Panc1 (cell line): Measurements from ENCODE around the gene HDAC11.

Experiments
- POLR2AphosphoS5 ChIP-seq: IDR thresholded peaks from 2 replicates; pipeline ENCODE4 v1.6.1; 2012; ENCODE audit warnings: mild to moderate bottlenecking, low read depth, low read length, moderate library complexity
- SIN3A ChIP-seq: IDR thresholded peaks from 2 replicates; pipeline ENCODE4 v1.6.1; 2012; ENCODE audit warnings: low read depth, mild to moderate bottlenecking, low read length, moderate library complexity, borderline replicate concordance; ENCODE audit not compliant: insufficient read depth
- TF ChIP-seq, protein P1 (sequence below): fragments of 450-650 bp; IDR thresholded peaks from 2 replicates; pipeline ENCODE4 v1.5.1; 2017; ENCODE audit warnings: mild to moderate bottlenecking
- TF ChIP-seq, protein P2 (sequence below), 2 experiments: IDR thresholded peaks; 2 replicates each; pipeline ENCODE4 v1.6.1; 2011 to 2012; ENCODE audit warnings: low read depth in 2 of 2, control low read depth in 1 of 2, low read length in 1 of 2, mild to moderate bottlenecking in 1 of 2, moderate library complexity in 1 of 2; ENCODE audit not compliant: insufficient read depth in 1 of 2

DNA sequence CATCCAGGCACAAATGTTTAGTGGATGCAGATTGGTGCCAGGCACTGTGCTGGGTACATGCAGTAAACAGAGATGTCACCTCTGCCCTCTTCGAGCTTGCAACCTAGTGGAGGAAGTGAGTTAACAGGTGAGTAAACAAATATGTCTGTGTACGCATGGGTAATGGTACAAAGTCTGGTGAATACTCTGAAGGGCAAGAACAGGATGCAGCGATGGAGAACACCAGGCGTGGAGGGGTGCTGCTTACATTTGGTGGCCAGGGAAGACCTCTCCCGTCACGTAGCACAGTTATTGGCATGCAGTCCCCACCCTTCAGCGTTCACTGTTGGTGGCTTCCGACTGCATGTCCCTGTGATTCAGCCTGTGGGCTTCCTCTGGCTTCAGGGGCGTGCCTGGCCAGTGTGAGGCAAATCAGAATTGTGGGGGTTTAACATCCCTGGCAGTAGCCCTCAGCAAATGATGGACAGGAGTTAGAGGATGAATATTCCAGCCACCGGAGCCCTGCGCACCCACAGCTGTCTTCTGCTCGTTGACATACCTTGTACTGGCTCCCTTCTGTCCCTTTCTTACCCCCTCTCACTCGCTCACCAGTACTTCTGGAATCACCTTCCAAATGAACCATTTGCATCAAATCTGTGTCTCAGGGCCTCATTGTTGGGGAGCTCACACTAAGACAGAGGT, 9.1 kb upstream of the HDAC11 start:
- TF ChIP-seq, protein P1, sequence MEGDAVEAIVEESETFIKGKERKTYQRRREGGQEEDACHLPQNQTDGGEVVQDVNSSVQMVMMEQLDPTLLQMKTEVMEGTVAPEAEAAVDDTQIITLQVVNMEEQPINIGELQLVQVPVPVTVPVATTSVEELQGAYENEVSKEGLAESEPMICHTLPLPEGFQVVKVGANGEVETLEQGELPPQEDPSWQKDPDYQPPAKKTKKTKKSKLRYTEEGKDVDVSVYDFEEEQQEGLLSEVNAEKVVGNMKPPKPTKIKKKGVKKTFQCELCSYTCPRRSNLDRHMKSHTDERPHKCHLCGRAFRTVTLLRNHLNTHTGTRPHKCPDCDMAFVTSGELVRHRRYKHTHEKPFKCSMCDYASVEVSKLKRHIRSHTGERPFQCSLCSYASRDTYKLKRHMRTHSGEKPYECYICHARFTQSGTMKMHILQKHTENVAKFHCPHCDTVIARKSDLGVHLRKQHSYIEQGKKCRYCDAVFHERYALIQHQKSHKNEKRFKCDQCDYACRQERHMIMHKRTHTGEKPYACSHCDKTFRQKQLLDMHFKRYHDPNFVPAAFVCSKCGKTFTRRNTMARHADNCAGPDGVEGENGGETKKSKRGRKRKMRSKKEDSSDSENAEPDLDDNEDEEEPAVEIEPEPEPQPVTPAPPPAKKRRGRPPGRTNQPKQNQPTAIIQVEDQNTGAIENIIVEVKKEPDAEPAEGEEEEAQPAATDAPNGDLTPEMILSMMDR: no peak
- TF ChIP-seq, protein P2, sequence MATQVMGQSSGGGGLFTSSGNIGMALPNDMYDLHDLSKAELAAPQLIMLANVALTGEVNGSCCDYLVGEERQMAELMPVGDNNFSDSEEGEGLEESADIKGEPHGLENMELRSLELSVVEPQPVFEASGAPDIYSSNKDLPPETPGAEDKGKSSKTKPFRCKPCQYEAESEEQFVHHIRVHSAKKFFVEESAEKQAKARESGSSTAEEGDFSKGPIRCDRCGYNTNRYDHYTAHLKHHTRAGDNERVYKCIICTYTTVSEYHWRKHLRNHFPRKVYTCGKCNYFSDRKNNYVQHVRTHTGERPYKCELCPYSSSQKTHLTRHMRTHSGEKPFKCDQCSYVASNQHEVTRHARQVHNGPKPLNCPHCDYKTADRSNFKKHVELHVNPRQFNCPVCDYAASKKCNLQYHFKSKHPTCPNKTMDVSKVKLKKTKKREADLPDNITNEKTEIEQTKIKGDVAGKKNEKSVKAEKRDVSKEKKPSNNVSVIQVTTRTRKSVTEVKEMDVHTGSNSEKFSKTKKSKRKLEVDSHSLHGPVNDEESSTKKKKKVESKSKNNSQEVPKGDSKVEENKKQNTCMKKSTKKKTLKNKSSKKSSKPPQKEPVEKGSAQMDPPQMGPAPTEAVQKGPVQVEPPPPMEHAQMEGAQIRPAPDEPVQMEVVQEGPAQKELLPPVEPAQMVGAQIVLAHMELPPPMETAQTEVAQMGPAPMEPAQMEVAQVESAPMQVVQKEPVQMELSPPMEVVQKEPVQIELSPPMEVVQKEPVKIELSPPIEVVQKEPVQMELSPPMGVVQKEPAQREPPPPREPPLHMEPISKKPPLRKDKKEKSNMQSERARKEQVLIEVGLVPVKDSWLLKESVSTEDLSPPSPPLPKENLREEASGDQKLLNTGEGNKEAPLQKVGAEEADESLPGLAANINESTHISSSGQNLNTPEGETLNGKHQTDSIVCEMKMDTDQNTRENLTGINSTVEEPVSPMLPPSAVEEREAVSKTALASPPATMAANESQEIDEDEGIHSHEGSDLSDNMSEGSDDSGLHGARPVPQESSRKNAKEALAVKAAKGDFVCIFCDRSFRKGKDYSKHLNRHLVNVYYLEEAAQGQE (IDR thresholded peaks at IDR 0.05; ENCODE audit: insufficient read depth in 1 of 2, low read depth in 2 of 2, low read length in 1 of 2): no peak
- TF ChIP-seq POLR2AphosphoS5 (no peak), SIN3A (no peak)
